22Rv1 (cell line): Measurements from ENCODE around the gene SLC4A7.

ENCODE experiments used
- CTCF ChIP-seq: fragments of 450-650 bp; IDR thresholded peaks from 2 replicates; pipeline ENCODE4 v1.5.1; 2017; ENCODE audit warnings: mild to moderate bottlenecking
- ZFX ChIP-seq: fragments of 450-650 bp; IDR thresholded peaks from 2 replicates; pipeline ENCODE4 v1.6.1; 2017; ENCODE audit warnings: antibody characterized with exemption, borderline replicate concordance

DNA sequence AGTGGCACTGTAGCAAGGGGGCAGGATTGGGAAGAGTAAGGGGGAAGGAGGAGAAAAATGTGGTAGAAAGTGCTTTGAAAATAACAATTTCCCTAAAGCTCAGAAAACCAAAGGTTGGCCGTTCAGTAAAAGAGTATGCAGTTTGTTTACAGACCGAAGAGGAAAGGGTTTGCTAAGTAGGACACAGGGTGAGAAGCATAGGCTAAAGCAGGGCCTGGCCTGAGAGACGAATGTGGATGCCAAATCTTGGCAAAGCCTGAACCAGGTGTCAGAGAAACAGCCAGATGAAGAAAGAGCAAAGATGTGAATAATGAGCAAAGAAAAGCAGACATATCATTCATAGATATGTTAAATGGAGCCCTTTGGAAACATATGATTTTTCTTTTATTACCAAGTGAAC is 132.1 kb downstream of the SLC4A7 start:
- TF ChIP-seq CTCF (no peak), ZFX (no peak)
